Measurements from ENCODE around the gene UNC5C. TPM values are rescaled to one million over a fixed set of nuclear protein-coding genes. Genes with fewer than 3 reads are reported as not detected.

UNC5C gene
- total RNA-seq, 3 donors from 2014 or later (not counting 1 experiment from before 2014, with no cell fraction given) = not detected

- H3K36me3 Mint-ChIP-seq = no peaks in the 10 kb centered on the region
- Histone ChIP-seq H3K27me3 (ENCODE audit: control insufficient read depth, insufficient read depth, low read length) (no peaks in the 10 kb centered on the region), H3K9me3 (ENCODE audit: control insufficient read depth, insufficient read depth, low read length) (no peaks in the 10 kb centered on the region), H3K27ac (ENCODE audit: low read length) (no peak overlapping the region), H3K4me3 (ENCODE audit: low read length) (no peak overlapping the region), H3K36me3 (ENCODE audit: control insufficient read depth, insufficient read depth, low read length) (no peaks in the 10 kb centered on the region), H3K4me1 (ENCODE audit: control insufficient read depth, insufficient read depth, low read length) (no peaks in the 10 kb centered on the region)
- ATAC-seq (no peak), DNase-seq (no peak)
- WGBS (ENCODE audit: insufficient coverage) = 77% methylated on average over 1 of the region's 2 CpGs
- H3K27me3 Mint-ChIP-seq (ENCODE audit: low read depth in 2 of 2) = peaks cover 0 to 9% of the 10 kb centered on the region in 2 donors
- intact Hi-C loops (cut with micrococcal nuclease) = no loop called here
- H3K4me3 Mint-ChIP-seq = no peak overlapping the region
- no peak overlapping the region for H3K27ac Mint-ChIP-seq
- TF ChIP-seq, protein P1, sequence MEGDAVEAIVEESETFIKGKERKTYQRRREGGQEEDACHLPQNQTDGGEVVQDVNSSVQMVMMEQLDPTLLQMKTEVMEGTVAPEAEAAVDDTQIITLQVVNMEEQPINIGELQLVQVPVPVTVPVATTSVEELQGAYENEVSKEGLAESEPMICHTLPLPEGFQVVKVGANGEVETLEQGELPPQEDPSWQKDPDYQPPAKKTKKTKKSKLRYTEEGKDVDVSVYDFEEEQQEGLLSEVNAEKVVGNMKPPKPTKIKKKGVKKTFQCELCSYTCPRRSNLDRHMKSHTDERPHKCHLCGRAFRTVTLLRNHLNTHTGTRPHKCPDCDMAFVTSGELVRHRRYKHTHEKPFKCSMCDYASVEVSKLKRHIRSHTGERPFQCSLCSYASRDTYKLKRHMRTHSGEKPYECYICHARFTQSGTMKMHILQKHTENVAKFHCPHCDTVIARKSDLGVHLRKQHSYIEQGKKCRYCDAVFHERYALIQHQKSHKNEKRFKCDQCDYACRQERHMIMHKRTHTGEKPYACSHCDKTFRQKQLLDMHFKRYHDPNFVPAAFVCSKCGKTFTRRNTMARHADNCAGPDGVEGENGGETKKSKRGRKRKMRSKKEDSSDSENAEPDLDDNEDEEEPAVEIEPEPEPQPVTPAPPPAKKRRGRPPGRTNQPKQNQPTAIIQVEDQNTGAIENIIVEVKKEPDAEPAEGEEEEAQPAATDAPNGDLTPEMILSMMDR (IDR thresholded peaks at IDR 0.05) = no peak
- no peaks in the 10 kb centered on the region for H3K9me3 Mint-ChIP-seq
- H3K4me1 Mint-ChIP-seq = no peaks in the 10 kb centered on the region
These were observed 428.3 kb downstream of the UNC5C start for GRCh38 chr4:95120456-95120855.

DNA sequence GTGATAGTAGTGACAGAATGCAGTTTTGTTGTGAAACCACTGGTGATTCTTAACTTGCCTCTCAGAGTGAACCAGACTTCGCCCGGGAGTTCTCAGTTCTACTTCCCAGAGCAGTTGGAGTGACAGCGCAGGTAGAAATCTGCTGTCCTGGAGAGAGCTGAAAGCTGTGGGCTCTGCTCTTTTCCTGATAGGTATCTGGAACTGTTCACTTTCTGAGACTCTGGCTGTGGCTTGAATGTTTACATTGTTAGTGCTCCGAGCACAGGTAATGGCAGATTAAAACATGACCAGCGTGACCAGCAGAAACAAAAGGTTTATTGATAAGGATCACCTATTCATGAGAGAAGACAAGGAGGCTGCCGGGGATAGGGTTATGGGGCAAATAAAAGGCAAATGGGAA lies 430.3 kb downstream of the UNC5C start:
- intact Hi-C loops (cut with micrococcal nuclease) = no loop called here
- no peak overlapping the region for H3K27ac Mint-ChIP-seq
- H3K27ac ChIP-seq (ENCODE audit: low read length) = no peak overlapping the region
- TF ChIP-seq, protein P1 (IDR thresholded peaks at IDR 0.05) = no peak
- H3K4me1 Mint-ChIP-seq = no peaks in the 10 kb centered on the region
- ATAC-seq = no peak
- no peaks in the 10 kb centered on the region for H3K36me3 Mint-ChIP-seq
- DNase-seq = no peak
- no peaks in the 10 kb centered on the region for H3K9me3 ChIP-seq (ENCODE audit: control insufficient read depth, insufficient read depth, low read length)
- no peaks in the 10 kb centered on the region for H3K36me3 ChIP-seq (ENCODE audit: control insufficient read depth, insufficient read depth, low read length)
- no peaks in the 10 kb centered on the region for H3K9me3 Mint-ChIP-seq
- H3K4me1 ChIP-seq (ENCODE audit: control insufficient read depth, insufficient read depth, low read length) = no peaks in the 10 kb centered on the region
- H3K27me3 Mint-ChIP-seq (ENCODE audit: low read depth in 2 of 2) = peaks cover 0 to 9% of the 10 kb centered on the region in 2 donors
- no peaks in the 10 kb centered on the region for H3K27me3 ChIP-seq (ENCODE audit: control insufficient read depth, insufficient read depth, low read length)
- H3K4me3 ChIP-seq (ENCODE audit: low read length) = no peak overlapping the region
- no peak overlapping the region for H3K4me3 Mint-ChIP-seq
- WGBS (ENCODE audit: insufficient coverage) = 93% methylated on average over 6 of the region's 6 CpGs

GRCh38 chr4:95114521-95114920 lies 434.3 kb downstream of the UNC5C start:
- no peaks in the 10 kb centered on the region for H3K36me3 ChIP-seq (ENCODE audit: control insufficient read depth, insufficient read depth, low read length)
- Mint-ChIP-seq H3K4me1 (no peaks in the 10 kb centered on the region), H3K27ac (no peak overlapping the region), H3K36me3 (no peaks in the 10 kb centered on the region), H3K27me3 (ENCODE audit: low read depth in 2 of 2) (peaks cover 0 to 9% of the 10 kb centered on the region in 2 donors), H3K9me3 (no peaks in the 10 kb centered on the region), H3K4me3 (no peak overlapping the region)
- DNase-seq (peak in 1 of 2 donors; percentile 7), ATAC-seq (no peak)
- intact Hi-C loops (cut with micrococcal nuclease) = no loop called here
- TF ChIP-seq, protein P1 (IDR thresholded peaks at IDR 0.05) = no peak
- H3K27me3 ChIP-seq (ENCODE audit: control insufficient read depth, insufficient read depth, low read length) = no peaks in the 10 kb centered on the region
- H3K27ac ChIP-seq (ENCODE audit: low read length) = no peak overlapping the region
- no peaks in the 10 kb centered on the region for H3K9me3 ChIP-seq (ENCODE audit: control insufficient read depth, insufficient read depth, low read length)
- no peaks in the 10 kb centered on the region for H3K4me1 ChIP-seq (ENCODE audit: control insufficient read depth, insufficient read depth, low read length)
- WGBS (ENCODE audit: insufficient coverage) = 54% methylated on average over 3 of the region's 3 CpGs
- no peak overlapping the region for H3K4me3 ChIP-seq (ENCODE audit: low read length)
